Cardiac septum (tissue), 1 donor: ENCODE measurements around the gene SLC19A1. TPM values are rescaled to one million over a fixed set of nuclear protein-coding genes. Genes with fewer than 3 reads are reported as not detected.

Experiments
- DNase-seq: peaks from one replicate; pipeline ENCODE4 v3.0.0-alpha.2; 2020; ENCODE audit warnings: low spot score
- intact Hi-C: fragments of 100-400 bp; cut with DNase I; formaldehyde crosslinking; loops from one replicate; pipeline ENCODE4 v1.14.0; 2022
- total RNA-seq: library from RNA; stranded (reverse); fragmentation: NEBNext Ultra II Directional; extraction: Animal tissue kit (Norgen Biotek cat#: 25700); gene quantifications from one replicate; pipeline ENCODE4 v1.2.1, GENCODE V29; 2021
- donor health status: DM: no; HTN: no; CAD: no.

Gene SLC19A1
- total RNA-seq, 1 donor from 2014 or later: 2.7 TPM

DNA sequence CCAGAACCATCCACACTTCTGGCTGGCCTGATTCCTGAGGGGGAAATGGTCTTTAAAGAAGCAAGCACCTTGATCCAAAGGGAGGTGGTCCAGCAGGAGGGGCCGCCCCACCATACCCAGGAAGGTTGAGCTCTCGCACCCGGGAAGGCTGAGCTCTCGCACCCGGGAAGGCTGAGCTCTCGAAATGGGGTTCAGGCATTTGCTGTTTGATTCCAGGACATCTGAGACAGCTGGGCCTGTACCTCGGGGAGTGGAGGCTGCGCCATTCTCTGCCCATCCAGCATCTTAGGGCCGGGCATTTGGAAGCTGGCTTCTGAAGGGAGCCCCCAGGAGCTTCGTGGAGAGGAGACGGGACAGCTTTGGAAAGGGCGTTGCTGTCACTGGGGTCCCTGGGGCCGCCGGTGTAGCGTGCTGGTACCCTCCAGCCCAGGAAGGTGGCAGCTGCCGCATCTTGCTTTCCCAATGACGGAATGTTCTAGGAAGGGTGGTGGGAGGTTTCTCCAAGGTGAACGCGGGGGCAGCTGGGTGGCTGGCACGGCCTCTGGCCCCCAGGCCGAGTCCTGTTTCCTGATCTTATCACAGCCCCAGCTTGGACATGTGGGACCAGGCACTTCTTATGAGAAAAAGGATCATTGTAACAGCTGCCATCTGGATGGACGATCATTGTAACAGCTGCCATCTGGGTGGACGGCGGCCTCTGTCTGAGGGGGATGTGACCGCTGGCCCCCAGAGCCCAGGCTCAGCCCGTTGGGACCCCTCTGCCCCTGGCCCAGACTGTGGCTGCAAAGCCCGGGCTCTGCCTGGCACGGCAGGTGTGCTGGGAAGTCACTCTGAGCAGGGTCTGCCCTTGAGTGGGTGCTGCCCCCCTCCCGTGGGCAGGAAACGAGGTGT is 75.7 kb downstream of the SLC19A1 start:
- intact Hi-C loops: no loop called here
- no peak for DNase-seq

DNA sequence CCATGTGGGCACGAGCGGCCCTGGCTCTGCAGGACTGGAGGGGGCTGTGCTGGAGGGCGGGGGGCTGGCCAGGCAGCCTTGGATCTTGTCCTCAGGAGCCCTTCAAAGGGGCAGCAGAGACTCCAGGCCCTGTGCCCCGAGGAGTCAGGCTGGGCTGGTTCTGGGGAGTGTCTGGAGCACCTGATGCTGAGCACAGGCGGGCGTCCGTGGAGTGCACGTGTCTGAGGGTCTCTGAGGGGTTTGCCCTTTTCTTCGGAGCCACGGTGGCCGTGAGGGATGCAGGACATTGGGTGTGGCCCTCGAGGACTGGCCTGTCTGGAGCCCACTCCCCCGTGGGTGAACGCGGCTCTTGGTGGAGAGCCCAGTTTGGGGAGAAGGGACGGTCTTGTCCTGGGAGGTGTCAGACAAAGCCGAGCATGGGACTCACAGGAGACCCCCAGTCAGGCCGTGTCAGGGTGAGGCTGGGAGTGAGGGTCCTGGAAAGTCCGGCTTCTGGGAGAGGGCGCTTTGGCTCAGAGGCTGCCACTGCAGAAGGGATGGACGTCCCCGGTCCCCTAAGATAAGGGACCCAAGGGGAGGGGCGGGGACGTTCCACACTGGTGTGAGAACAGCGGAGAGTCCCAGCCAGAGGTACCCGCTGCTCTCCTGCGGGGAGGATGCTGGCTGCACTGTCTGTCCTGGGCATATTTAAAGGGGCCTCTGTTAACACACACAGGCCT is 76.5 kb downstream of the SLC19A1 start:
- intact Hi-C loops: no loop called here
- no peak for DNase-seq

DNA sequence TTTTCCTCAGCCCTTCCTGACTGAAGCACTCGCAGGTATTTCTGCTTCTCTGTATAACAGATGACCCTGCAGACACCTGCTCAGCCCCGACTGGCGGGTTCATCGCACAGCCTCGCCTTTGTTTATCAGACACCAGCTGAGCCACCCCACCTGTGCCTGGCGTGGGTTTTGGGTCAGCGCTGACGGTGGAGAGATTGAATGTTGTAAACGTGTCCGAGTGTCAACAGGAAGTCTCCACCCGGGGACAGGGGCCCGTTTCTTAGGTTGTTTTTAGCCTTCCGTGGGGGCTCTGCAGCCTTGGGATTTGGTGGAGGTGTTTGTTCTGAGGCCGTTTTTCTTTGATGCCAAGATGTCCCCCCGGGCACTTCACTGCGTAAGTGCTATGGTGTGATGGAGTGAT is 77.1 kb downstream of the SLC19A1 start:
- DNase-seq: no peak
- intact Hi-C loops: no loop called here

DNA sequence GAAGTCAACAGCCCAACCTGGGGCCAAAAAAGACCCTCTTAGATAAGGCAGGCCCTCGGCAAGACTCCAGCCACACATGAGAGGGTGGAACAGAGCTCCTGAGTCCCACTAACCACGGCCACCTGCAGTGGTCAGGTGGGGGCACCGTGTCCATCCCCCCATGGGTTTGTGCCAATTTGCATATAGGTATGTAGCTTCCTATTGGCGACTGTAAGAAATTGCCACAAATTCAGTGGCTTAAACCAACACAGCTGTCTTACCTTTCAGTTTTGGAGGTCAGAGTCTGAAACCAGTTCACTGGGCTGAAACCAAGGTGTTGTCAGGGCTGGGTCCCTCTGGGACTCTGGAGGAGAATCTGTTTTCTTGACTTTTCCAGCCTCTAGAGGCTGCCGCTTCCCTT is 77.9 kb downstream of the SLC19A1 start:
- no peak for DNase-seq
- intact Hi-C loops: no loop called here

DNA sequence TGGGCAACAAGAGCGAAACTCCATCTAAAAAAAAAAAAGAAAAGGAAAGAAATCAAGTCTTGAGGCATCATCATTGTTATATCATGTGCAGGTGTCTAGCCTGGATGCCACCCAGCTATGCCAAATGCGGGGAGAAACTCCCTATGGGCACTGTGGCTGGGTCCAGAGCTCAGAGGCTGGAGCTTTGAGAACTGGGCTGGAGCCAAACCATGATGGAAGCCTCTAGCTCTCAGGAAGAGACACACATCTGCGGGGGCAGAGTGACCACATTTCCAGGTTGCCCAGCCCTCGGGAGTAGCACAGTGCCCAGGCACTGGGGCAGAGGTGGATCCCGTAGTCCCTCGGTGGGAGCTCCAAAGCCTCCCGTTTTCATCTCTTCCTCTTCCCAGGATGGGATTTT is 78.4 kb downstream of the SLC19A1 start:
- DNase-seq: no peak
- intact Hi-C loops: no loop called here

DNA sequence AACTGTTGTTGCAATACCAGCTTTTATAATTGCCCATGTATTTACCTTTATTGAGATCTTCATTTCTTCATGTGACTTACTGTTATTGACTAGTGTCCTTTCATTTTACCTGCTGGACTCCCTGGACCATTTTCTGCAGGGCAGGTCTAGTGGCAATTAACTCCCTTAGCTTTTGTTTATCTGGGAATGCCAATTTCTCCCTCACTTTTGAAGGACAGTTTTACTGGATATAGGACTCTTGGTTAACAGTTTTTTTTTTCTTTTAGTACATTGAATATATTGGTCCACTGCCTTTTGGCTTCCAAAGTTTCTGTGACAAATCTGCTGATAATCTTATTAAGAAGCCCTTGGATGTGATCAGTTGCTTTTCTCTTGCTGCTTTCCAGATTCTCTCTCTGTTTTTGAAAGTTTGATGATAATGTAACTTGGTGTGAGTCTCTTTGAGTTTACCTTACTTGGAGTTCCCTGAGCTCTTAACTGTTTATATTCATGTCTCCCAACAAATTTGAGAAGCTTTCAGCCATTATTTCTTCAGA is 80.4 kb downstream of the SLC19A1 start:
- no peak for DNase-seq
- intact Hi-C loops: no loop called here

DNA sequence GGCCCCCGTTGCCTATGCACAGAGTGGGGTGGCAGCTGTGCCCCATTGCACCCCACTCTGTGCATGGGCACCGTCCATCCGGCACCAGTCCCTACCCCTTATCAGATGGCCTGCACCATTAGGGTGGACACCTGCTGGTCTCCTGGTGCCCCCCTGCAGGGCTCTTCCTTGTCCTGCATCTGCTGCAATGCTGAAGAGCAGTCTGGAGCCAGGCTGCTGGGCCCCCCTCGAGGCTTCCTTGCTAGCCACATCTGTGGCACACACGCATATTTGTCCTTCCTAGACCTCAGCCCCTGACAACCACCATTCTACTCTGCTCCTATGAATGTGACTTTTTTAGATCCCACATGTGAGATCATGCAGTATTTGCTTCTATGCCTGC is 80.9 kb downstream of the SLC19A1 start:
- DNase-seq: no peak

DNA sequence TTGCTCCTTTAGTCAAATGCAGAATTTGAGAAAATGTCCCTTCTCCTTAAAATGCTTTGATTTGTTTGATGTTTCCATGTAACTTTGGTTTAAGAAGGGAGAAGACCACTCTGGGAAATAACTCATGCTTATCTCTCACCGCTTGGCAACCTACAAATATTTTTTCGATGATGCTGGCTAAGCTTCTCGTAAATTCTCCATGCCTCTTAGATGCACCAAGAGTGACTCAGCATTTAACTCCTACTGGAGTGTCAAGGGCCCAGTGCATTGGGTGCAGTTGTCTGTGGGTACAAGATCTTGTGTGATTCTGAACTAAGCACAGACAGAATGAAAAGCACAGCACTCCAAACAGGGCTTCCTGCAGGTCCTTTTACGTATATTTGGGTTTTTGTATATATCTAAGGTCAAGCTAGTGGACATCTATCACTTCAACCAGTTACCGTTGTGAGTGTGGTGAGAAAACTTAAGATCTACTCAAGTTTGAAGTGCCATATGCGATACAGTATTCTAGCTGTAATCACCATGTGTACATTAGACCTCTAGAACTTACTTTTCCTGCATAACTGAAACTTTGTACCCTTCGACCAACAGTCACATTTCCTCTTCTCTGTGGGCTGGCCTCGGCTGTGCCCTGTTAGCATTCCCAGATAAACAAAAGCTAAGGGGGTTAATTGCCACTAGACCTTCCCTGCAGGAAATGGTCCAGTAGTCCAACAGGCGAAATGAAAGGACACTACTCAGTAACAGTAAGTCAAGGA is 81.5 kb downstream of the SLC19A1 start:
- intact Hi-C loops: no loop called here
- DNase-seq: no peak

More for the DNA sequence above, 80.9 kb downstream of the SLC19A1 start:
- intact Hi-C loops: no loop called here

DNA sequence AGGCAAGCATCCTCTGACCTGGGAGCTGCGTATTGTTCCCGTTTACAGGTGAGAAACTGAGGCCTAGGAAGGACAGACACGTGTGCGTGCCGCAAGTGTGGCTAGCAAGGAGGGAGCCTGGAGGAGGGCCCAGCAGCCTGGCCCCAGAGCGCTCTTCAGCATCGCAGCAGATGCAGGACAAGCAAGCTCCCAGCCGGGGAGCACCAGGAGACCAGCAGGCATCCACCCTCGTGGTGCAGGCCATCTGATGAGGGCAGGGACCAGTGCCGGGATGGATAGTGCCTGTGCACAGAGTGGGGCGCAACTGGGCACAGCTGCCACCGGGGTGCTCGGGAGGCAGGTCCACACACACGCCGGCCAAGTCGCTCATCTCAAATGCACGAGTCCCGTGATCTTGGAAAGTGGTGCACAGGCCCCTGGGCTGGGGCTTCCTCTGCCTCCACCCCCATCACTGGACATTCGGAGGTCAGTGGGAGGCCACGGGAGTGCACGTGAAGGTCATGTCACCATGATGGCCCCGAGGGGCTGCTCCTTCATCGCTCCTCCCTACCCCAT is 82.2 kb downstream of the SLC19A1 start:
- intact Hi-C loops: no loop called here
- DNase-seq: no peak

DNA sequence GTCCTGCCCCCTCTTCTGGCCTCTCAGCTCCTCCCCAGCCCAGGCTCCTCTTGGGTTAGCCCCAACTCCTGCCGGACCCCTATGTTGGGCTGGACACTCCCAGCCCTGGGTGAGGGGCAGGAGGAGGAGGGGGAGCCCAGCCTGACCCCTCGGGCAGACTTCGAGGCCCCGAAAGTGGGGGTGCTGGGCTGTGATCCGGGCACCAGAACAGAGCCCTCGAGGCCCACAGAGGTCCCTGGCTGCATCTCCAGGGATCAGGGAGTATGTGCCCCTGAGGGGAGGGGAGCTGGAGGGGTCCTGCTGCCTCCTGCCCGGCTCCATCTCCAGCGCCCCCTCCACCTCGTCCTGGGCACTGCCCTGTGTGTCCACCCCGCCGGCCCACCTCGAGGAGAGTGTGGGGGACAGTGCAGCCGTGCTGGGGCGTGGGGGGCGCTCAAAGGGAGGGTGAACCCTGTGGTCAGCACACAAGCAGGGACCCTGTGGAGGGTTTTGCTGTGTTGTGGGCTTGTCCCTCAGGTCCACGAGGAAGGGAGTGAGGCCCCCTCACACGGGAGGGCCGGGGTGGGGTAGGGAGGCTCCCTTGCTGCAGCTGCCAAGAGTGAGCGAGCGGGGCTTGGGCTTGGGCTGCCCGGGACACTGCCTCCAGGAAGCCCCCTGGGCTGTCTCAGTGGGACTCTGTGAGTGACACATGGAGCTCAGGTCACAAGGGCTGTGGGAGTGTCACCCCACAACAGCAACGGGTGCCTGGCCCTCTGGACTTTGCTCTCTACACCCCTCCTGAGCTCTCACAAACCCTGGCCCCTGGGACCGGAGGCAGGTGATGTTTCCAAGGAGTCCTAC is 82.8 kb downstream of the SLC19A1 start:
- intact Hi-C loops: no loop called here
- no peak for DNase-seq

DNA sequence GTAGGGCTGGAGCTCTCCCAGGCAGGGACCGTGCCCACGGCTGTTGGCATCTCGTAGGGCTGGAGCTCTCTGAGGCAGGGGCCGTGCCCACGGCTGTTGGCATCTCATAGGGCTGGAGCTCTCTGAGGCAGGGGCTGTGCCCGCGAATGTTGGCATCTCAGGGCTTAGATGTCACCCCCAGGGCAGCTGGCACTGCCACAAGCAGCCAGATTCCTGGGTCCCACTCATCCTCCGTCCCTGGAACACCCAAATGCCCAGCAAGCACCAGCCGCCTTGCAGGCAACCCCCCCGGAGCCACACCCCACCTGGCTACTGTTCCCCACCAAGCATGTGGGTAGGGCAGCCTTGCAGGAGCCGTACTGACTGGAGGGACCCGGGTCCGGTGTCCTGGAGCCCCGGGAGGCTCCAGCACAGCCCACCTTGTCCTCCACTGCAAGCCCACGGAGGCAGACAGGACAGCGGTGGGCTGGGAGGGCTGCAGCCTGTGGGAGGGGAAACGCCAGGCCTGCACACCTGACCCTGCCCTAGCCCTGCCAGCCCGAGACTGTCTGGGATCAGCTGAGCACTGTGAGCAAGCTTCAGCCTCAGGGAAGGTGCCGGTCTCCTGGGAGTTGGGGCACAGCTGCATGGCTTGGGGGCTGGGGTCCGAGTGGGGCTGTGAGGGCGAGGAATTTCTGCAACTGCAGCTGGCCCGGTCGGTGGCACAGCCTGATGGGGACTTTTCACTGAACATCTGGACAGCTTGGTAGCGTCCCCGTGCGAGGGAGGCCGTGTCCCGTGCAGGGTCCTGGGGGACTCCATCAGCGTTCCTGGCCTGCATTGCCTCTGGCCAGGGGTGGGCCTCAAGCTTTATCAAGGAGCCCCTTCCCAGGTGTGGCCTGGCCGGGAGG is 83.7 kb downstream of the SLC19A1 start:
- intact Hi-C loops: no loop called here
- no peak for DNase-seq

DNA sequence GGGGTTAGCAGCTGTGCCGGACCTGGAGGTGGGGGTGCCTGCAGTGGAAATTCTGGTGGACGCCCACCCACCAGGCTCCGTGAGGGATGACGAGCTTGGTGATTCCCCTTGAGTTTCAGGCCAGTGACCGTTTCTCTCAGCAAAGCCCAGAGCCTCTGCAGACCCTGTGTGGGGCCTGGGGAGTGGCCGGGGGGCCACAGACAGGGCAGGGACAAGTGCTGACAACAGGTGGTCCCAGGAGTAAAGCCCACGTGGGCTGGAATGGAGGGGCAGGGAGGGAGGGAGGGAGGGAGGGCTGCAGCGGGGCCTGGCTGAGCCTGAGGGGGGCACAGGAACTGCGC is 84.4 kb downstream of the SLC19A1 start:
- intact Hi-C loops: no loop called here
- DNase-seq: no peak

DNA sequence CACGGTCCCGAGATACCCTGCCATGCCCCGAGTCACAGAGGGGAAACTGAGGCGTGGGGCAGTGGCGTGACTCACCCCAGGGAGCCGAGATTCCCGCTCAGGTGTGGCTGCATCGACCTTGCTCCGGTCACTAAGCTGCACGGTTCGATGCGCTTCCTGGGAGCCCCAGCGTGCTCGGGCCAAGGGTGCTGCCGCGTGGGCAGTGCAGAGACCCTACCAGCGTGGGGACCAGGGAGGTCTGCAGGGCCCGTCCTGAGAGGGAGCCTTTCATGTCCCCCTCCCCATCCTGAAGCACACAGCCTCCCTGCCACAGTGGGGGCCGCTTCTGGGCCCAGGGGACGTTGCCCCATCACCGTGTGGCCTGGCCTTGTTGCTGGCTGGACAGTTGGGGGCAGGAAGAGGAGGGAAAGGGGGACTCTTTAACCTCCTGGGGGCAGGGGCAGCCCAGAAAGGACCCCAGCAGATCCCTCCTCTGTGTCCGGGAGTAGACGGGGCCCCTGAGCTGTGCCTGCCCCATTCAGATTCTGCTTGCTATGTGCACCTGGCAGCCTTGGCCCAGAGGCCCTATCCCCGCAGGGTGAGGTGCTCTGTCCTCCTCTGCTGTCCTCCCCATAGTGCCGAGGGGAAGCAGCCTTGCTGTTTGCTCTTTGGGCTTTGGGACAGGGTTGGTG is 84.9 kb downstream of the SLC19A1 start:
- DNase-seq: no peak
- intact Hi-C loops: no loop called here

DNA sequence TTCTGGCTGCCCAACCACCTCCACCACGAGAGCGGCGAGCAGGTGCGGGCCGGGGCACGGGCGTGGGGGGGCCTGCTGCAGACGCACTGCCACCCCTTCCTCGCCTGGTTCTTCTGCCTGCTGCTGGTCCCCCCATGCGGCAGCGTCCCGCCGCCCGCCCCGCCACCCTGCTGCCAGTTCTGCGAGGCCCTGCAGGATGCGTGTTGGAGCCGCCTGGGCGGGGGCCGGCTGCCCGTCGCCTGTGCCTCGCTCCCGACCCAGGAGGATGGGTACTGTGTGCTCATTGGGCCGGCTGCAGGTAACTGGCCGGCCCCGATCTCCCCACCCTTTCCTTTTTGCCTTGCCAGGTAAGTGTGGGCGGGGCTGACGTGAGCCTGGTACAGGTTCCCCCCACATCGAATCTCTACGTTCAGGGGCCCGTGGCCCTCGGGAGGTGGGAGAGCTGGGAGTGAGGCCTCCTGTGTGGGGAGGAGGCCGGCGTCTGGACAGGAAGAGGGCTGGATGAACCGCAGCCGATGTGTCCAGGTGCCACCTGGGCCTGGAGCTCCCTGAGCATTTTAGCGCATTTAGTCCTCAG is 85.6 kb downstream of the SLC19A1 start:
- no peak for DNase-seq
- intact Hi-C loops: no loop called here

DNA sequence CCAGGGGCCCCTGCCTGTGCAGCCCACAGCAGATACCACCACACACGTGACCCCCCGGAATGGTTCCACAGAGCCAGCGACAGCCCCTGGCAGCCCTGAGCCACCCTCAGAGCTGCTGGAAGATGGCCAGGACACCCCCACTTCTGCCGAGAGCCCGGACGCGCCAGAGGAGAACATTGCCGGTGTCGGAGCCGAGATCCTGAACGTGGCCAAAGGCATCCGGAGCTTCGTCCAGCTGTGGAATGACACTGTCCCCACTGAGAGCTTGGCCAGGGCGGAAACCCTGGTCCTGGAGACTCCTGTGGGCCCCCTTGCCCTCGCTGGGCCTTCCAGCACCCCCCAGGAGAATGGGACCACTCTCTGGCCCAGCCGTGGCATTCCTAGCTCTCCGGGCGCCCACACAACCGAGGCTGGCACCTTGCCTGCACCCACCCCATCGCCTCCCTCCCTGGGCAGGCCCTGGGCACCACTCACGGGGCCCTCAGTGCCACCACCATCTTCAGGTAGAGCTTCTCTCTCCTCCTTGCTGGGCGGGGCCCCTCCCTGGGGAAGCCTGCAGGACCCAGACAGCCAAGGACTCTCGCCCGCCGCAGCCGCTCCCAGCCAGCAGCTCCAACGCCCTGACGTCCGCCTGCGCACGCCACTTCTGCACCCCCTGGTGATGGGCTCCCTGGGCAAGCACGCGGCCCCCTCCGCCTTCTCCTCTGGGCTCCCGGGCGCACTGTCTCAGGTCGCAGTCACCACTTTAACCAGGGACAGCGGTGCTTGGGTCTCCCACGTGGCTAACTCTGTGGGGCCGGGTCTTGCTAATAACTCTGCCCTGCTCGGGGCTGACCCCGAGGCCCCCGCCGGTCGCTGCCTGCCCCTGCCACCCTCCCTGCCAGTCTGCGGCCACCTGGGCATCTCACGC is 86.3 kb downstream of the SLC19A1 start:
- intact Hi-C loops: no loop called here
- DNase-seq: no peak
